ENCODE data around the gene TMEM31. TPM values are rescaled to one million over a fixed set of nuclear protein-coding genes. Genes with fewer than 3 reads are reported as not detected.

Gene TMEM31
- total RNA-seq, 1 donor from 2014 or later, result not detected

GRCh38 chrX:103722505-103722904 is 11.8 kb downstream of the TMEM31 start:
- no peak for TF ChIP-seq CTCF (conservative IDR thresholded peaks at IDR 0.05; ENCODE audit: low read depth, low read length)
- DNase-seq (ENCODE audit: low read depth), result no peak
- no peak overlapping the region for H3K4me3 ChIP-seq (ENCODE audit: low read depth, low read length)

GRCh38 chrX:103726477-103726876 is 15.8 kb downstream of the TMEM31 start:
- H3K4me3 ChIP-seq (ENCODE audit: low read depth, low read length), result no peak overlapping the region
- no peak for DNase-seq (ENCODE audit: low read depth)
- TF ChIP-seq CTCF (conservative IDR thresholded peaks at IDR 0.05; ENCODE audit: low read depth, low read length), result no peak

- no peak for DNase-seq (ENCODE audit: low read depth)
- no peak overlapping the region for H3K4me3 ChIP-seq (ENCODE audit: low read depth, low read length)
- no peak for TF ChIP-seq CTCF (conservative IDR thresholded peaks at IDR 0.05; ENCODE audit: low read depth, low read length)
These were observed 16.4 kb downstream of the TMEM31 start for GRCh38 chrX:103727115-103727514.

GRCh38 chrX:103729015-103729414 is 18.3 kb downstream of the TMEM31 start:
- H3K4me3 ChIP-seq (ENCODE audit: low read depth, low read length), result no peak overlapping the region
- no peak for TF ChIP-seq CTCF (conservative IDR thresholded peaks at IDR 0.05; ENCODE audit: low read depth, low read length)

GRCh38 chrX:103730147-103730795 is 19.6 kb downstream of the TMEM31 start:
- H3K4me3 ChIP-seq (ENCODE audit: low read depth, low read length), result no peak overlapping the region
- no peak for DNase-seq (ENCODE audit: low read depth)
- TF ChIP-seq CTCF (conservative IDR thresholded peaks at IDR 0.05; ENCODE audit: low read depth, low read length), result no peak

More at GRCh38 chrX:103729015-103729414, 18.3 kb downstream of the TMEM31 start:
- no peak for DNase-seq (ENCODE audit: low read depth)

- no peak for TF ChIP-seq CTCF (conservative IDR thresholded peaks at IDR 0.05; ENCODE audit: low read depth, low read length)
- H3K4me3 ChIP-seq (ENCODE audit: low read depth, low read length), result no peak overlapping the region
- no peak for DNase-seq (ENCODE audit: low read depth)
These were observed 20.2 kb downstream of the TMEM31 start for GRCh38 chrX:103730796-103731493.

- no peak overlapping the region for H3K4me3 ChIP-seq (ENCODE audit: low read depth, low read length)
- no peak for DNase-seq (ENCODE audit: low read depth)
- no peak for TF ChIP-seq CTCF (conservative IDR thresholded peaks at IDR 0.05; ENCODE audit: low read depth, low read length)
These were observed 22.3 kb downstream of the TMEM31 start for GRCh38 chrX:103733017-103733416.

Data from epithelial cell of proximal tubule (primary cell).